ENCODE measurements around the gene TBC1D8. TPM values are rescaled to one million over a fixed set of nuclear protein-coding genes. Genes with fewer than 3 reads are reported as not detected.
A peak's percentile ranks its signal among the peaks of the same experiment; 100 is the strongest.

The TBC1D8 gene
- total and polyA plus RNA-seq, 2 of the 13 experiments (the other 11 are each of a cell fraction or from before 2014, with no cell fraction given) = 45.1 to 95.4 TPM

DNA sequence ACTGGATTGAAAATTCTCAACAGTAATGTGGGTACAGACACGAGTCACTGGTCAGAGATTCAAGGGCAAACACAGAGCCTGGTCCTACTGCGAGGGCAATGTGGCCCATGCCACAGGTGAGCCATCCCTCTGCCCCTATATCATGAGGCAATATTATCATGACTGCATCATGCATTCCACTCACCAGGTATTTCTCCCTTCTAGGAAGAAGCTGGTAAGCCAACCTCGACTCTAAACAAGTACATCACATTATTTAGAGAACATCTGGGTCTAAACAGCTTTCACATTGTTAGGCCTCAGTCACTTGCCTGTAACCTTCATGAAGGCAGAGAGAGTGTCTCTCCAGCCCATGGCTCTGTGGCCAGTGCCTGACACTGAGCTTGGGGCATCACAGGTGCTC is 163.6 kb downstream of the TBC1D8 start (continued):
- TF ChIP-seq, protein P1, sequence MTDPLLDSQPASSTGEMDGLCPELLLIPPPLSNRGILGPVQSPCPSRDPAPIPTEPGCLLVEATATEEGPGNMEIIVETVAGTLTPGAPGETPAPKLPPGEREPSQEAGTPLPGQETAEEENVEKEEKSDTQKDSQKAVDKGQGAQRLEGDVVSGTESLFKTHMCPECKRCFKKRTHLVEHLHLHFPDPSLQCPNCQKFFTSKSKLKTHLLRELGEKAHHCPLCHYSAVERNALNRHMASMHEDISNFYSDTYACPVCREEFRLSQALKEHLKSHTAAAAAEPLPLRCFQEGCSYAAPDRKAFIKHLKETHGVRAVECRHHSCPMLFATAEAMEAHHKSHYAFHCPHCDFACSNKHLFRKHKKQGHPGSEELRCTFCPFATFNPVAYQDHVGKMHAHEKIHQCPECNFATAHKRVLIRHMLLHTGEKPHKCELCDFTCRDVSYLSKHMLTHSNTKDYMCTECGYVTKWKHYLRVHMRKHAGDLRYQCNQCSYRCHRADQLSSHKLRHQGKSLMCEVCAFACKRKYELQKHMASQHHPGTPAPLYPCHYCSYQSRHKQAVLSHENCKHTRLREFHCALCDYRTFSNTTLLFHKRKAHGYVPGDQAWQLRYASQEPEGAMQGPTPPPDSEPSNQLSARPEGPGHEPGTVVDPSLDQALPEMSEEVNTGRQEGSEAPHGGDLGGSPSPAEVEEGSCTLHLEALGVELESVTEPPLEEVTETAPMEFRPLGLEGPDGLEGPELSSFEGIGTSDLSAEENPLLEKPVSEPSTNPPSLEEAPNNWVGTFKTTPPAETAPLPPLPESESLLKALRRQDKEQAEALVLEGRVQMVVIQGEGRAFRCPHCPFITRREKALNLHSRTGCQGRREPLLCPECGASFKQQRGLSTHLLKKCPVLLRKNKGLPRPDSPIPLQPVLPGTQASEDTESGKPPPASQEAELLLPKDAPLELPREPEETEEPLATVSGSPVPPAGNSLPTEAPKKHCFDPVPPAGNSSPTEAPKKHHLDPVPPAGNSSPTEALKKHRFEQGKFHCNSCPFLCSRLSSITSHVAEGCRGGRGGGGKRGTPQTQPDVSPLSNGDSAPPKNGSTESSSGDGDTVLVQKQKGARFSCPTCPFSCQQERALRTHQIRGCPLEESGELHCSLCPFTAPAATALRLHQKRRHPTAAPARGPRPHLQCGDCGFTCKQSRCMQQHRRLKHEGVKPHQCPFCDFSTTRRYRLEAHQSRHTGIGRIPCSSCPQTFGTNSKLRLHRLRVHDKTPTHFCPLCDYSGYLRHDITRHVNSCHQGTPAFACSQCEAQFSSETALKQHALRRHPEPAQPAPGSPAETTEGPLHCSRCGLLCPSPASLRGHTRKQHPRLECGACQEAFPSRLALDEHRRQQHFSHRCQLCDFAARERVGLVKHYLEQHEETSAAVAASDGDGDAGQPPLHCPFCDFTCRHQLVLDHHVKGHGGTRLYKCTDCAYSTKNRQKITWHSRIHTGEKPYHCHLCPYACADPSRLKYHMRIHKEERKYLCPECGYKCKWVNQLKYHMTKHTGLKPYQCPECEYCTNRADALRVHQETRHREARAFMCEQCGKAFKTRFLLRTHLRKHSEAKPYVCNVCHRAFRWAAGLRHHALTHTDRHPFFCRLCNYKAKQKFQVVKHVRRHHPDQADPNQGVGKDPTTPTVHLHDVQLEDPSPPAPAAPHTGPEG (CRISPR knock-in tag; IDR thresholded peaks at IDR 0.05) = no peak
- TF ChIP-seq ZNF746 (CRISPR knock-in tag; IDR thresholded peaks at IDR 0.05) = no peak

GRCh38 chr2:100986157-100986556 is 165.0 kb downstream of the TBC1D8 start:
- Histone ChIP-seq H2AFZ (ENCODE audit: low read length) (no peak overlapping the region), H3K9ac (ENCODE audit: insufficient read depth, low read depth, low read length) (no peak overlapping the region), H3K9me3 (ENCODE audit: low read length) (no peaks in the 10 kb centered on the region), H3K4me2 (ENCODE audit: low read depth, low read length) (no peak overlapping the region), H3K27ac (ENCODE audit: extremely low read length, insufficient read depth, low read length) (no peak overlapping the region), H3K27me3 (ENCODE audit: control insufficient read depth in 1 of 2, insufficient read depth in 2 of 2, low read length in 2 of 2) (no peaks in the 10 kb centered on the region), H3K4me1 (ENCODE audit: insufficient read depth, low read length) (peaks cover 2% of the 10 kb centered on the region), H4K20me1 (ENCODE audit: insufficient read depth, low read length) (no peaks in the 10 kb centered on the region), H3K36me3 (replicated peaks in 1 of 2; ENCODE audit: control insufficient read depth in 1 of 2, insufficient read depth in 2 of 2, low read length in 2 of 2) (peaks cover 25 to 69% of the 10 kb centered on the region in 2 experiments), H3K4me3 (replicated peaks in 1 of 3; ENCODE audit: insufficient read depth in 1 of 3, low read depth in 2 of 3, low read length in 3 of 3) (no peak overlapping the region), H3K79me2 (ENCODE audit: insufficient read depth, low read length) (no peaks in the 10 kb centered on the region)
- peak; percentile 92 for TF ChIP-seq RBM22 (optimal IDR thresholded peaks at IDR 0.05; ENCODE audit: low read length)
- TF ChIP-seq AGO2 (optimal IDR thresholded peaks at IDR 0.05; ENCODE audit: low read depth, low read length) = peak; percentile 71
- TF ChIP-seq DMAP1 (CRISPR knock-in tag; IDR thresholded peaks at IDR 0.05) = no peak
- ATAC-seq = no peak
- intact Hi-C loops (cut with micrococcal nuclease; ENCODE audit: unreplicated experiment) (loop anchor here (10.0 kb wide), 1 partner anchor 91 kb away; no protein-coding TSS in a partner anchor), in situ Hi-C loops (cut with HindIII; ENCODE audit: extremely low pct_ligation_motif_present, low pct_unique_long_range_greater_than_20kb) (no loop called here)
- CTCF ChIA-PET (ENCODE audit: low intra/inter-chr PET ratio, low total read pairs) = interaction anchor here (0.7 to 5.2 kb wide), 5 partner anchors 255 to 391 kb away, joined by 3 to 41 read pairs (median 11); no protein-coding TSS in a partner anchor
- BruUV-seq (replicated peaks) = TSS peak; percentile 17
- WGBS (ENCODE audit: low lambda C conversion rate) = 97% methylated on average over 11 of the region's 11 CpGs
- no peak for FAIRE-seq
- POLR2A ChIA-PET = interaction anchor here (0.8 kb wide), 1 partner anchor 16 kb away, joined by 3 read pairs; the partner anchor contains the start of gene RPL31
- no peak for DNase-seq (ENCODE audit: low spot score)

Measured in HepG2 (cell line).